Skeletal muscle cell (primary cell): ENCODE measurements around the gene PRDM12.
A peak's percentile ranks its signal among the peaks of the same experiment; 100 is the strongest.

ENCODE experiments used
- DNase-seq: peaks from one replicate; pipeline ENCODE4 v3.0.0-alpha.2; 2010; ENCODE audit warnings: low read depth
- H3K4me3 ChIP-seq: 2 replicates; pipeline ENCODE4 v1.5.1; 2011; ENCODE audit warnings: low read depth, mild to moderate bottlenecking, control low read depth, low read length, moderate library complexity

Gene PRDM12

GRCh38 chr9:130712564-130713285, 48.3 kb downstream of the PRDM12 start:
- DNase-seq = peak; percentile 96
- peak overlapping the region; percentile 87 for H3K4me3 ChIP-seq

GRCh38 chr9:130713286-130713960, 49.0 kb downstream of the PRDM12 start:
- H3K4me3 ChIP-seq = peak overlapping the region; percentile 87
- no peak for DNase-seq

DNA sequence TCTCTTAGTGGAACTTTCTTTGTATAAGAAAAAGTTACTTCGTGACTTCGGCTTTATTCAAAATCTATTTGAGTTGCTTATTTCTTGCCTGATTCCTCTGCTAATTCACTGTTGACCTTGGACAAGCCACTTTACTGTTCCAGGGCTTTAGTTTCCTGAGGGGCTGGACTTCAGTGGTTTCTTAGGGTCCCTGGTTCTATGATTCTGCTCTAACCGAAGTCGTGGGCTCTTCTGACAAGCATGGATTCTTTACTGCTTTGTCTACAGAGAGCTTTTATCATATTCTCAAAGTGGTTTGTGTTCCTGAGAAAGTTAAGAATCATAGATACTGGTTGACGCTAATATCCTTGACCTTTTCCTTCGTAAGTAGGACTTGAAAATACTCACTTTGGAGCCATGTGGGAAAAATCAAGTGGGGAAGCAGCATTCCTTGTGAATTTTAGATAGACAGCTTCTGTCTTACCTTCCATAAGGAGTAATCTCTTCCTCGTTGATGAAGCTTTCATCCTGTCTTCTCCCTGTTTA, 50.3 kb downstream of the PRDM12 start:
- no peak for DNase-seq
- peak overlapping the region; percentile 87 for H3K4me3 ChIP-seq

GRCh38 chr9:130715270-130715669, 50.9 kb downstream of the PRDM12 start:
- DNase-seq = no peak
- peak overlapping the region; percentile 87 for H3K4me3 ChIP-seq

- no peak for DNase-seq
- H3K4me3 ChIP-seq = no peak overlapping the region
Measured at GRCh38 chr9:130718562-130718961, 54.2 kb downstream of the PRDM12 start.

DNA sequence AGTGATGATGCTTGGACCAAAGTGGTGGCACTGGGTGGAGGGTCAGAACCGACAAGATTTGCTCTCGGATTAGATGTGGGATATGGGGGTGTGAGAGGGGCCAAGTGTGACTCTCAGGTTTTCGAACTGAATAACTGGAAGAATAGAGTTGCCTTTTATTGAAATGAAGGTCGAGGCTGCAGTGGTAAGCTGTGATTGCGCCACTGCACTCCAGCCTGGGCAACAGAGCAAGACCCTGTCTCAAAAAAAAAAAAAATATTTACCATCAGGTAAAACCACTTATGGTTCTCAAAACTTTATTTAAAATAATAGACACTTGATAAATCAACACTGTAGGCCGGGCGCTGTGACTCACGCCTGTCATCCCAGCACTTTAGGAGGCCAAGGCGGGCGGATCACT, 56.4 kb downstream of the PRDM12 start:
- DNase-seq = no peak
- H3K4me3 ChIP-seq = no peak overlapping the region

DNA sequence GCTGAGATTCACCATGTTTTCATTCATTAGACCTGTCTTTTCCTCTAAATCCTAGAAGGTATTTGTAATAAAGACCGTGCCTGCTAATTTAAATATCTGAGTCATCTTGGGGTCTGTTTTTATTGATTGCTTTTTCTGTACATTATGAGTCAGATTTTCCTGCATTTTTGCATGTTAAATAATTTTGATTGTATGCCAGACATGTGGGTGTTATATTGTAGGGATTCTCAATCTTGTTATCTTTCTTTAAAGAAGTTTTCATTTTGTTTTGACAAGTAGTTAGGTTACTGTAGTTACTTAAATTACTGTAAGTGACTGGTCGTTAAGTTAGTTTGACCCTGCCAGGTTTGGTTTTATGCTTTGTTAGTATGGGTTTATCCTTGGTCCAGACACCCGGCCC, 64.3 kb downstream of the PRDM12 start:
- no peak overlapping the region for H3K4me3 ChIP-seq
- no peak for DNase-seq

DNA sequence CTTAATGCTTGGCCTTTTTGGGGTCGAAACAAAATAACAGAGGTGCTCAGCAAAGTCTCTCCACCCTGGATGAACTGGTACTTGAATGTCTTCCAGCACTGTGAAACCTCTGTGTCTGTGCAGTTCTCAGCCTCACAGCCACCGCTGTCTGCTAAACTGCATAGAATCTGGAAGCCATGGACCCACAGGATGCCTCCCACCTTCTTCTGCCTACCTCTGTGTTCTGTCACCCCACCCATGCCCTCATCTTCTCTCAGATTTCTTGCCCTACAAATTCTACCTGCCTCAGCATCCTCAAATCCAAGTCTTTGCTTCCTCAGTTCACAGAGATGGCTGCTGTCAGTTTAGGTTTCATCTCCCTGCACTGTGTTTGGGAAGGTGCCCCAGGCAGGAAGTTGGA, 64.8 kb downstream of the PRDM12 start:
- DNase-seq = no peak
- H3K4me3 ChIP-seq = no peak overlapping the region

DNA sequence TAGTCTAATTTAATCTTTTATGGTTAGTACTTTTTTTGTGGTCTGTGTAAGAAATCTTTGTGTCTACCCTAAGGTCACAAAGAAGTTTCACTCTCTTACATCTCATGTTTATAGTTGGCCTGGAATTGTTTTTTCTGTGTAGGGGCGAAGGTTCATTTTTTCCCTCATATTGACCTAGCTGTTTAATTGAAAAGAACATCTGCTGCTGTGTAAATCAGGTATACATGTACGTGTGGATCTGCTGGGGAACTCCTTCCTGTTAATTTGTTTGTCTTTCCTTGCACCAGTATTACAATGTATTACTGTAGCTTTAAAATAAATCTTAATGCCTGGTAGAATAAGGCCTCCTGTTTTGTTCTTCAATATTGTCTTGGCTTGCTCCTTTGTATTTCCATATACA, 67.0 kb downstream of the PRDM12 start:
- no peak overlapping the region for H3K4me3 ChIP-seq
- no peak for DNase-seq

- DNase-seq = no peak
- no peak overlapping the region for H3K4me3 ChIP-seq
Measured at GRCh38 chr9:130732136-130732535, 67.7 kb downstream of the PRDM12 start.
